ENCODE measurements around the gene WDFY4. TPM values are rescaled to one million over a fixed set of nuclear protein-coding genes. Genes with fewer than 3 reads are reported as not detected.

Gene WDFY4
- total RNA-seq, 4 donors from 2014 or later = 1.6 to 5.1 (median 3.0) TPM

DNA sequence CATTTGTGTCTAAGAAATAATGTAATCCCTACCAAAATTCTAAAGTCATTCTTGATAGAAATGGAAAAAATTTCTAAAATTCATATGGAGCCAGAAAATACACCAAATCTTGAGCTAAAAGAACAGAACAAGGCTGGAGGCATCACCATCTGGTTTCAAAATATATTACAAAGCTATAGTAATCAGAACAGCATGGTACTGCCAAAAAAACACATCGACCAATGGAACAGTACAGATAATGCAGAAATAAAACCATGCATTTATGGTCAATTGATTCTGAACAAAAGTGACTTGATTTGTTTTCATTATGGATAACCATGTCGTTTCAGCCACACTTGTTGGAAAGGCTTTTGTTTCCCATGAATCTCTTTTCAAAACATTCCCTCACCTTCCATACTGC is 7.0 kb upstream of the WDFY4 start:
- ATAC-seq = no peak
- 89 to 90% methylated on average over 2 of the region's 2 CpGs for WGBS, 2 donors (ENCODE audit: low coverage in 1 of 2)
- H3K4me1 ChIP-seq = no peaks in the 10 kb centered on the region
- H3K27ac ChIP-seq = no peak overlapping the region
- no peak overlapping the region for H3K4me3 ChIP-seq
- peaks cover 0 to 22% (median 0%) of the 10 kb centered on the region in 3 donors for H3K9me3 ChIP-seq
- TF ChIP-seq POLR2A (IDR thresholded peaks at IDR 0.05) = no peak
- TF ChIP-seq, protein P1, sequence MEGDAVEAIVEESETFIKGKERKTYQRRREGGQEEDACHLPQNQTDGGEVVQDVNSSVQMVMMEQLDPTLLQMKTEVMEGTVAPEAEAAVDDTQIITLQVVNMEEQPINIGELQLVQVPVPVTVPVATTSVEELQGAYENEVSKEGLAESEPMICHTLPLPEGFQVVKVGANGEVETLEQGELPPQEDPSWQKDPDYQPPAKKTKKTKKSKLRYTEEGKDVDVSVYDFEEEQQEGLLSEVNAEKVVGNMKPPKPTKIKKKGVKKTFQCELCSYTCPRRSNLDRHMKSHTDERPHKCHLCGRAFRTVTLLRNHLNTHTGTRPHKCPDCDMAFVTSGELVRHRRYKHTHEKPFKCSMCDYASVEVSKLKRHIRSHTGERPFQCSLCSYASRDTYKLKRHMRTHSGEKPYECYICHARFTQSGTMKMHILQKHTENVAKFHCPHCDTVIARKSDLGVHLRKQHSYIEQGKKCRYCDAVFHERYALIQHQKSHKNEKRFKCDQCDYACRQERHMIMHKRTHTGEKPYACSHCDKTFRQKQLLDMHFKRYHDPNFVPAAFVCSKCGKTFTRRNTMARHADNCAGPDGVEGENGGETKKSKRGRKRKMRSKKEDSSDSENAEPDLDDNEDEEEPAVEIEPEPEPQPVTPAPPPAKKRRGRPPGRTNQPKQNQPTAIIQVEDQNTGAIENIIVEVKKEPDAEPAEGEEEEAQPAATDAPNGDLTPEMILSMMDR (IDR thresholded peaks at IDR 0.05) = no peak
- TF ChIP-seq POLR2AphosphoS5 (IDR thresholded peaks at IDR 0.05) = no peak
- TF ChIP-seq EP300 (IDR thresholded peaks at IDR 0.05) = no peak
- H3K36me3 ChIP-seq = no peaks in the 10 kb centered on the region
- H3K27me3 ChIP-seq = peaks cover 2% of the 10 kb centered on the region

- Histone ChIP-seq H3K4me1 (no peaks in the 10 kb centered on the region), H3K36me3 (no peaks in the 10 kb centered on the region), H3K9me3 (peaks cover 0 to 22% (median 0%) of the 10 kb centered on the region in 3 donors), H3K27ac (no peak overlapping the region), H3K4me3 (no peak overlapping the region), H3K27me3 (no peaks in the 10 kb centered on the region)
- ATAC-seq = no peak
- 83% methylated on average over 1 of the region's 1 CpG; no CpG with 5 or more reads in 1 of the 2 donors for WGBS, 2 donors (ENCODE audit: low coverage in 1 of 2)
- TF ChIP-seq POLR2A (IDR thresholded peaks at IDR 0.05) (no peak), EP300 (IDR thresholded peaks at IDR 0.05) (no peak)
- TF ChIP-seq, protein P1 (IDR thresholded peaks at IDR 0.05) = no peak
These were observed 6.6 kb upstream of the WDFY4 start for GRCh38 chr10:48678041-48678440.

DNA sequence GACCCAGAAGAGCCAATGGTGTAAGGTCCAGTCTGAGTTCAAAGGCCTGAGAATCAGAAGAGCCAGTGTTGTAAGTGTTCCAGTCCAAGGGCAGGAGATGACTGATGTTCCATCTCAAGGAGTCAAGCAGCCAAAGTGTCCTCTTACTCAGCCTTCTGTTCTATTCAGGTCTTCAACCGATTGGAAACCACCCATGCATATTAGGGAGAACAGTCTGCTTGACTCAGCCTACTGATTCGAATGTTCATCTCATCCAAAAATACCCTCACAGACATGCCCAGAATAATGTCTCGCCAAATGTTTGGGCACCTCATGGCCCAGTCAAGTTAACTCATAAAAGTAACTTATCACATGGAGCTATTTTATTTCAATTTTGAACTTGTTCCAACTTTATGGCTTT is 2.9 kb upstream of the WDFY4 start:
- Histone ChIP-seq H3K4me1 (no peaks in the 10 kb centered on the region), H3K27ac (no peak overlapping the region), H3K36me3 (no peaks in the 10 kb centered on the region), H3K27me3 (no peaks in the 10 kb centered on the region), H3K9me3 (peaks cover 0 to 22% (median 0%) of the 10 kb centered on the region in 3 donors), H3K4me3 (no peak overlapping the region)
- no peak for ATAC-seq
- 85 to 88% methylated on average over 3 of the region's 3 CpGs for WGBS, 2 donors (ENCODE audit: low coverage in 1 of 2)
- TF ChIP-seq, protein P1 (IDR thresholded peaks at IDR 0.05) = no peak
- TF ChIP-seq EP300 (IDR thresholded peaks at IDR 0.05) (no peak), POLR2AphosphoS5 (IDR thresholded peaks at IDR 0.05) (no peak), POLR2A (IDR thresholded peaks at IDR 0.05) (no peak)

GRCh38 chr10:48682265-48682664 is 2.4 kb upstream of the WDFY4 start:
- Histone ChIP-seq H3K4me1 (no peaks in the 10 kb centered on the region), H3K9me3 (peaks cover 0 to 22% (median 0%) of the 10 kb centered on the region in 3 donors), H3K36me3 (no peaks in the 10 kb centered on the region), H3K4me3 (no peak overlapping the region), H3K27me3 (no peaks in the 10 kb centered on the region), H3K27ac (no peak overlapping the region)
- ATAC-seq = no peak
- TF ChIP-seq POLR2AphosphoS5 (IDR thresholded peaks at IDR 0.05) (no peak), POLR2A (IDR thresholded peaks at IDR 0.05) (no peak), EP300 (IDR thresholded peaks at IDR 0.05) (no peak)
- TF ChIP-seq, protein P1 (IDR thresholded peaks at IDR 0.05) = no peak
- 80 to 83% methylated on average over 1 of the region's 3 CpGs for WGBS, 2 donors (ENCODE audit: low coverage in 1 of 2)

DNA sequence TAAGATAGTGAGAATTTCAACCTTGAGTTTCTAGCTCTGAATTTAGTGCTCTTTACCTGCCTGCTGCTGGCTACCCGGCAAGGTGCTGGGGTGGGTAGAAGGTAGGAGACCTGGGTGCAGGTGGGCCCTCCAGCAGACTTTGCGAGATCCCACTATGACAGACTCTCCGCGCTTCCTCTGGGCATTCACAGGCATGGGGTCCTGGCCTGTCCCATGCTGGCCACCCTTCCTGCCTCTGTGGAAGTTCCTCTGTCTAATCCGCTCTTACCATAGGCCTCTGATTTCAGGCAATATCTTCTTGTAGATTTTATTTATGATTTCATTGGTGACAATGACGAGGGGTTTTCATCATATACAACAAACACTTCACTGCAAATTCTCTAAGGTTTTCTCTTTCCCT is 1.2 kb upstream of the WDFY4 start:
- 91 to 97% methylated on average over 5 to 6 of the region's 6 CpGs for WGBS, 2 donors (ENCODE audit: low coverage in 1 of 2)
- no peak for ATAC-seq
- Histone ChIP-seq H3K9me3 (peaks cover 0 to 11% (median 0%) of the 10 kb centered on the region in 3 donors), H3K4me3 (no peak overlapping the region), H3K27ac (no peak overlapping the region), H3K36me3 (no peaks in the 10 kb centered on the region), H3K4me1 (no peaks in the 10 kb centered on the region), H3K27me3 (no peaks in the 10 kb centered on the region)
- no peak for TF ChIP-seq EP300 (IDR thresholded peaks at IDR 0.05)

All from gastroesophageal sphincter (tissue), 4 donors.